Mesenteric fat pad (tissue), 1 donor: ENCODE results near the gene MME. TPM values are rescaled to one million over a fixed set of nuclear protein-coding genes. Genes with fewer than 3 reads are reported as not detected.
"Not testable (repeated sequence)": the region's sequence is repeated elsewhere in the genome, so short reads cannot be mapped to it uniquely, and the experiment has no call there.

Source experiments
- DNase-seq: peaks from one replicate; pipeline ENCODE4 v3.0.0-alpha.2; 2020; ENCODE audit warnings: low spot score
- total RNA-seq: library from RNA; stranded (reverse); fragmentation: NEBNext Ultra II Directional; extraction: Animal tissue kit (Norgen Biotek cat#: 25700); gene quantifications from one replicate; pipeline ENCODE4 v1.2.1, GENCODE V29; 2021
- donor health status: DM: yes; HTN: yes; CAD: no.

MME gene
- total RNA-seq, 1 donor from 2014 or later = 138 TPM

- no peak for DNase-seq
Observed at GRCh38 chr3:155083313-155083905, 3.3 kb downstream of the MME start.

- no peak for DNase-seq
Observed at GRCh38 chr3:155084567-155084966, 4.4 kb downstream of the MME start.

GRCh38 chr3:155086051-155086450, 5.9 kb downstream of the MME start:
- DNase-seq = no peak

GRCh38 chr3:155088706-155089345, 8.7 kb downstream of the MME start:
- DNase-seq = no peak

GRCh38 chr3:155089495-155089894, 9.4 kb downstream of the MME start:
- no peak for DNase-seq

GRCh38 chr3:155093261-155093660, 13.1 kb downstream of the MME start:
- no peak for DNase-seq

- DNase-seq = no peak
Observed at GRCh38 chr3:155096303-155097008, 16.3 kb downstream of the MME start.

GRCh38 chr3:155097009-155097349, 16.9 kb downstream of the MME start:
- no peak for DNase-seq

- DNase-seq = no peak
Observed at GRCh38 chr3:155101398-155101797, 21.3 kb downstream of the MME start.

GRCh38 chr3:155102329-155102728, 22.2 kb downstream of the MME start:
- DNase-seq = no peak

GRCh38 chr3:155103686-155104085, 23.6 kb downstream of the MME start:
- no peak for DNase-seq

GRCh38 chr3:155106119-155106518, 26.0 kb downstream of the MME start:
- DNase-seq = no peak

- no peak for DNase-seq
Observed at GRCh38 chr3:155110022-155110421, 29.9 kb downstream of the MME start.

- no peak for DNase-seq
Observed at GRCh38 chr3:155110996-155111901, 31.1 kb downstream of the MME start.

- no peak for DNase-seq
Observed at GRCh38 chr3:155111971-155112370, 31.9 kb downstream of the MME start.

- no peak for DNase-seq
Observed at GRCh38 chr3:155112661-155113389, 32.7 kb downstream of the MME start.

GRCh38 chr3:155124745-155125144, 44.6 kb downstream of the MME start:
- DNase-seq = not testable (repeated sequence)

GRCh38 chr3:155129396-155129795, 49.3 kb downstream of the MME start:
- DNase-seq = no peak

- no peak for DNase-seq
Observed at GRCh38 chr3:155130001-155130400, 49.9 kb downstream of the MME start.

GRCh38 chr3:155131104-155131503, 51.0 kb downstream of the MME start:
- DNase-seq = no peak

GRCh38 chr3:155134311-155134710, 54.2 kb downstream of the MME start:
- not testable (repeated sequence) for DNase-seq
